ENCODE data around the gene KRT26.
"Not testable (repeated sequence)": the region's sequence is repeated elsewhere in the genome, so short reads cannot be mapped to it uniquely, and the experiment has no call there.

Gene KRT26

GRCh38 chr17:40817103-40817682 lies 45.2 kb upstream of the KRT26 start:
- TF ChIP-seq CTCF (IDR thresholded peaks at IDR 0.05; ENCODE audit: borderline replicate concordance, control extremely low read depth, extremely low read depth, insufficient read depth, missing control alignments): no peak
- DNase-seq (ENCODE audit: low spot score): no peak
- in situ Hi-C loops (cut with MboI; ENCODE audit: low sequenced_read_pairs, unreplicated experiment): no loop called here

- DNase-seq (ENCODE audit: low spot score): no peak
- in situ Hi-C loops (cut with MboI; ENCODE audit: low sequenced_read_pairs, unreplicated experiment): no loop called here
- no peak for TF ChIP-seq CTCF (IDR thresholded peaks at IDR 0.05; ENCODE audit: borderline replicate concordance, control extremely low read depth, extremely low read depth, insufficient read depth, missing control alignments)
Measured at GRCh38 chr17:40816569-40816968, 44.6 kb upstream of the KRT26 start.

GRCh38 chr17:40815381-40815780 lies 43.4 kb upstream of the KRT26 start:
- DNase-seq (ENCODE audit: low spot score): no peak
- no peak for TF ChIP-seq CTCF (IDR thresholded peaks at IDR 0.05; ENCODE audit: borderline replicate concordance, control extremely low read depth, extremely low read depth, insufficient read depth, missing control alignments)
- in situ Hi-C loops (cut with MboI; ENCODE audit: low sequenced_read_pairs, unreplicated experiment): no loop called here

GRCh38 chr17:40814657-40815056 lies 42.7 kb upstream of the KRT26 start:
- in situ Hi-C loops (cut with MboI; ENCODE audit: low sequenced_read_pairs, unreplicated experiment): not testable (repeated sequence)

GRCh38 chr17:40813804-40814203 lies 41.8 kb upstream of the KRT26 start:
- no peak for DNase-seq (ENCODE audit: low spot score)
- TF ChIP-seq CTCF (IDR thresholded peaks at IDR 0.05; ENCODE audit: borderline replicate concordance, control extremely low read depth, extremely low read depth, insufficient read depth, missing control alignments): no peak
- in situ Hi-C loops (cut with MboI; ENCODE audit: low sequenced_read_pairs, unreplicated experiment): no loop called here

More at GRCh38 chr17:40814657-40815056, 42.7 kb upstream of the KRT26 start:
- DNase-seq (ENCODE audit: low spot score): not testable (repeated sequence)

- DNase-seq (ENCODE audit: low spot score): no peak
- in situ Hi-C loops (cut with MboI; ENCODE audit: low sequenced_read_pairs, unreplicated experiment): no loop called here
- TF ChIP-seq CTCF (IDR thresholded peaks at IDR 0.05; ENCODE audit: borderline replicate concordance, control extremely low read depth, extremely low read depth, insufficient read depth, missing control alignments): no peak
Measured at GRCh38 chr17:40812639-40813038, 40.6 kb upstream of the KRT26 start.

- DNase-seq (ENCODE audit: low spot score): no peak
- no peak for TF ChIP-seq CTCF (IDR thresholded peaks at IDR 0.05; ENCODE audit: borderline replicate concordance, control extremely low read depth, extremely low read depth, insufficient read depth, missing control alignments)
- in situ Hi-C loops (cut with MboI; ENCODE audit: low sequenced_read_pairs, unreplicated experiment): no loop called here
Measured at GRCh38 chr17:40810494-40810893, 38.5 kb upstream of the KRT26 start.

Data from GM13976 (cell line).